Esophagus mucosa (tissue), 1 donor: Measurements from ENCODE around the gene GULP1. TPM values are rescaled to one million over a fixed set of nuclear protein-coding genes. Genes with fewer than 3 reads are reported as not detected.
"Not testable (repeated sequence)": the region's sequence is repeated elsewhere in the genome, so short reads cannot be mapped to it uniquely, and the experiment has no call there.

Experiments used
- ATAC-seq: fragments of 200-7000 bp; cut with Tn5 transposase; one replicate; pipeline ENCODE4 v1.9.1; 2020
- total RNA-seq: library from RNA; stranded (reverse); gene quantifications from one replicate; pipeline ENCODE4 v1.2.4, GENCODE V29; 2023
- donor health status: DM: yes; HTN: yes; CAD: no.

Gene GULP1, protein sequence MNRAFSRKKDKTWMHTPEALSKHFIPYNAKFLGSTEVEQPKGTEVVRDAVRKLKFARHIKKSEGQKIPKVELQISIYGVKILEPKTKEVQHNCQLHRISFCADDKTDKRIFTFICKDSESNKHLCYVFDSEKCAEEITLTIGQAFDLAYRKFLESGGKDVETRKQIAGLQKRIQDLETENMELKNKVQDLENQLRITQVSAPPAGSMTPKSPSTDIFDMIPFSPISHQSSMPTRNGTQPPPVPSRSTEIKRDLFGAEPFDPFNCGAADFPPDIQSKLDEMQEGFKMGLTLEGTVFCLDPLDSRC
- total RNA-seq = 10.2 TPM

DNA sequence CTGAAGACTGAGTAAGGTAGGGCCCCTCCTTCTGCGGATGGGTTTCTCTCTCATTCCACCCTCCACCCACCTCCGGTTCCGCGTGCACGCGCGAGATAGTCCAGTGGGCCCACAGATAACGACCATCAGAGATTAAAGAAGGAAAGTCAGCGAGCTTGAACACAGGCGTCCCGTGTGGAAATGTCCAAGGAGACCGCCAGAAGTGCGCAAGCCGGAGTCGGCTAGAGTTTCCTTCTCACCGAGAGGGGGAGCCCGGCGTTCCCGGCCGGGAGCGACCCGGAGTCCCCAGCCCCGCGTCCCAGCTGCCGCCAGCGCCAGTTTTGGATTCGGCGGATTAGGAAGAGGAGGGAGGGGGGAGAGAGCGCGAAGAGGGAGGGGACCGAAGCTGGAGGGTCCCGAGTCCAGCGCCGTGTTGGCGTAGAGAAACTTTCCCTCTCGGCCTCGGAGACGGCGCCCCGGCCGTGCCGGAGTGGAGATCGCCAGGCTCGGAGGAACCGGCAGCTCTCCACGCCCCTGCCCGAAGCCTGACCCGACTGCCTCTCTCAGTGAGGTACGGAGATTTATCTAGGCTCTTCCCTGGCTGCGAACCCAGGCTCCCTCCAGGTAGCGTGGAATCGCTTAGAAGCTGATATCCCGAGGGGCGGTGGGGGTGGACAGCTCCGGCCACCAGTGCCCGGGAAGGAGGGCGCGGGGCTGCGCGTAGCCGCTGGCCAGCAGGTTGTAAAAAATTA, at the start of gene GULP1:
TSS of gene GULP1 (plus strand) at position 258 of the 731 bp plus-strand sequence. CDS start 185,829 bp downstream, outside the sequence.
- peak; percentile 75 for ATAC-seq

DNA sequence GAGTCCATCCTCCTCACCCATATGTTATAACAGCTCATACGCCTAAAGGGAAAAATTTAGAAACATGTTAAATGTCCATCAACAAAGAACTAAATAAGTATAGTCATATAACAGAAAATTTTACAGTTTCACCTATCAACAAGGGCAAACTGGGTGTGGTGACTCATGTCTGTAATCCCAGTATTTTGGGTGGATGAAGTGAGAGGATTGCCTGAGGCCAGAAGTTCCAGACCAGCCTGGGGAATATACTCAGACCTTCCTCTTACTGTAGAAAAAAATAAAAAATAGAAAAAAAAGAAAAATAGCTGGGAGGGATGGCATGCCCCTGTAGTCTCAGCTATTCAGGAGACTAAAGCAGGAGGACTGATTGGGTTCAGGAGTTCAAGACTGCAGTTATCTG, 48.3 kb upstream of the GULP1 start:
- no peak for ATAC-seq

DNA sequence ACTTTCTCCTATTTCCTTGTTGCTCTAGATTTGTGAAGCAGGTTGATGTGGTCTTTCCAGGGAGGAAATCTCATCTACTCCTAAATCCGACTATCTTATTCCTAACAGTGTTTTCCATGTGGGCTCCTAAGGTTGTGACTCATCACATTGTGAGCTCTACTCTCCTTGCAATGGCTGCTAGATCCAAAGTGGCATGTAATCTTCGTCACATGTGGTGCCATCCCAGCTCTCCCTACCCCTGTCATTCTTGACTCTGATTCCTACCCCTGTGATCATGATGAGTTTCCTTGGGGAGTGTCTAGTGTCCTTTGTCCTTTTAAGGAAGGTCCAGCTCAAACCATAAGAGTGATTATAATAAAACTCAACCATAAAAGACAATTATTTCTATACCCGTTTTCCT, 47.3 kb upstream of the GULP1 start:
- no peak for ATAC-seq

DNA sequence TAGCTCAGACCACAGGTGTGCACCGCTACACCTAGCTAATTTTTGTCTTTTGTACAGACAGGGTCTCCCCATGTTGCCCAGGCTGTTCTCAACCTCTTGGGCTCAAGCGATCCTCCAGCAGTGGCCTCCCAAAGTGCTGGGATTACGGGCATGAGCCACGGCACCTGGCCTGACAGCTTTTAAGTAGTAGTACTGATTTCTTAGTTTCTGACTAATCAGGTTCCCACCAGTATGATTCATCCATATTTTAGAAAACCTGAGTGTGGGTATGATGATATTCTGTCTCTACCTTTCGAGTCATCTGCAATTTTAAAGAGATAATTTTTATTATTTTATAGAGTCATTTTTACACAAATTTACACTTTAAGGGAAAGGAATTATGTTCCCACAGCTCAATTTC, 46.4 kb upstream of the GULP1 start:
- ATAC-seq = no peak

DNA sequence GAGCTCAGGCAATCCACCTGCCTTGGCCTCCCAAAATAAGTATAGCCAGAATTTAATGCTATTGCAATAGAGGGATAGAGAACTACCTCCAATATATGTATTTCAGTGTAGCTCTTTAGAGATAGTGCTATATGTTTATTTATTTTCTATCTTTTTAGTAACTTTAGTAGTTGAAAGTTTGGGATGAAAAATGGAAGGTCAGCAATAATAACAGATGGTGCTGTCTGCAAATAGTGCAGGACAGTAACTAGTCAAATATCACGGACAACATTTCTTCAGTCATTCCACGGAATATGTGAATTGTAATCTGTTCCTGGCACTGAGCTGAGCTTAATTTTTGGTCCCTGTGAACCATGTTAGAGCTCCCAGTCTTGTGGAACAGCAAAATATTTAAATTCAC, 43.2 kb upstream of the GULP1 start:
- ATAC-seq = no peak

DNA sequence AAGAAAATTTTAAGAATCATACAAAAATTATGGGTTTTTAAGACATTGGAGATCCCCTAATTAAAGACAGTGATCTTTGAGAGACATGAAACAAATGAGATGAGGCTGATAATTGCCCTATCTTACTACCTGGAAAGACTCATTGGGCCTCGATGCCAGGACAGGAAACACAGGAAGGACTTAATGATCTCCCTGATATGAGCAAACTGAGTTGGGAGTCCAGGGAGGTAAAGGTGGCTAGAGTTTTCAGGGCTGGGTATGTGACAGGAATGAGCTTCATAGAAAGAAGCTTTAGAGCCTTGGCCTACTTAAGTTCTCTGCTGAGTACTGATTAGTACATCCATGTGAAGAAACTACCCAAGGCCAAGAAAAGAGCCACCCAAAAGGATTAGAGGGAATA, 40.6 kb upstream of the GULP1 start:
- no peak for ATAC-seq

DNA sequence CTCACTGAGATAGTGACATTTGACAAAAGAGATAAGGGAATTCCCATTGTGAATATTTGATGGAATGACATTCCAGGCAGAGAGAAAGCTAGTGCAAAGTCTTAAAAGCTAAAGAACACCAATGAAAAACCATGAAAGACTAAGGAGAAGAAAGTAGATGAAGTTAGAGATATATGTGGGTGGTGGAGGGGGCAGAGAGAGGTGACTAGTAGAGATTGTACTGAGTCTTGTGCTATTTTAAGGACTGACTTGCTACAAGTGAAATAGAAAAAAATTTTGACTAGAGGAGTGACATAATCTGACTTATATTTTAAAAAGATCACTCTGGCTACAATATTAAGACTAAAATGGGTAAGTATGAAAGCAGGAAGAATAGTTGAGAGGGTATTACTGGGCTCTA, 35.3 kb upstream of the GULP1 start:
- no peak for ATAC-seq

DNA sequence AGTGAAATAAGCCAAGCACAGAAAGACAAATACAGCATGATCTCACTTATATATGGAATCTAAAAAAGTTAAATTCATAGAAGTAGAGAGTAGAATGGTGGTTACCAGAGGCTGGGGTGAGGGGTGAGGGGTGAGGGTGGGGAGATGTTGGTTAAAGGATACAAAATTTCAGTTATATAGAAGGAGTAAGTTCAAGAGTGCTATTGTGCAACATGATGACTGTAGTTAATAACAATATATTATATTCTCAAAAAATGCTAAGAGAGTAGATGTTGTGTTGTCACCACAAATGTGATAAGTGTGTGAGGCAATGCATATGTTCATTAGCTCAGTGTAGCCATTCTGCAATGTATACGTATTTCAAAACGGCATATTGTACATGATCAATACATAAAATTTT, 26.4 kb upstream of the GULP1 start:
- no peak for ATAC-seq

DNA sequence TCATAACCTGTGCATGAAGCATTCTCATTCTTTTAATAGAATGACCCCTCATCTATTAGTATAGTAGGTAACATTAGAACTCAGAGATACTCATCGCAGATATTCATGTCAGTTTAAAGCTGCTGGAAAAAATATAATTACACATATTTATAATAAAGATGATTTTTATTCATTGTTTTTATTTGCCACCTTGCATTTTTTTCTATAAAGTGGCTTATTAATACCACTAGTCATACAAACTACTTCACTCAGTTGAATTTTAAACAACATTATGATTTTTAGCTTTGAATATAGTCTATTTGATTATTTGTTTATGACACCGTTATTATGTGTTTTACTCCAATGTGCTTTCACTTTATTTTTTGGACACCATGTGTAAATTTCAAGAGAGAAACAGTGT, 23.9 kb upstream of the GULP1 start:
- no peak for ATAC-seq

DNA sequence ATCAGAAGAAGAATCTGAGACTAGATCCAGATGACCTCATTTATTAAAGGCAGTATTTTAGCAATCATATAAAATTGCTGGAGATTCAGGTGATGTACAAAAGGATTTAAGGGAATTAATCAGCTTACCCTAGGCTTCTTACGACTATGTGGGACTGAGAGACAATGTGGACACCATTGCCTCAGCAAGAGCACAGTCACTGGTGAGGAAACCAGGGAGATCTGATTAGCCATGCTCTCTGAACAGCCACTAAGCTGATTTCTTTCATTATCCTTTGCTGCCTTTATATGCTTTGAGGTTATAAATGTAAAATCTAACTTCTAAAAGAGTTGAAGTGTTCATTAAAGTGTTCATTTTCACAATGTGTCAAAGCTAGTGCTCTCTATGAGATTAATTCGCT, 22.7 kb upstream of the GULP1 start:
- ATAC-seq = no peak

DNA sequence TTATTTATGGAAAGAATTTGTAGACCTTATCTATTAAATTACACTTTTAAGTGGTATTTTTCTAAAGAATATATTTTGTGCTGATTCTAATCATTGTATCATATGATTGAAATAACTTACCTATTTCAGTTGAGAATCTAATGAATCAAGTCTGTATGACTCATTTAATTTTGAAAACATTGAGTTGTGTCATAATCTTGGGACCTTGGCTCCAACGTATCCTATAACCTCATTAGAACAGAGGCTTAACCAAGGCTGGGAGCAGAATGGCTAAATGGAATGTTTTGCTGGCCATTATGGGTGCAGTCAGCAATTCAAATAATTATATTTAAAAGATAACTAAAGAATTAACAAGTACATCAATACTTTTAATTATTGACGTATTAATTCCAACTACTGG, 19.6 kb upstream of the GULP1 start:
- ATAC-seq = no peak

DNA sequence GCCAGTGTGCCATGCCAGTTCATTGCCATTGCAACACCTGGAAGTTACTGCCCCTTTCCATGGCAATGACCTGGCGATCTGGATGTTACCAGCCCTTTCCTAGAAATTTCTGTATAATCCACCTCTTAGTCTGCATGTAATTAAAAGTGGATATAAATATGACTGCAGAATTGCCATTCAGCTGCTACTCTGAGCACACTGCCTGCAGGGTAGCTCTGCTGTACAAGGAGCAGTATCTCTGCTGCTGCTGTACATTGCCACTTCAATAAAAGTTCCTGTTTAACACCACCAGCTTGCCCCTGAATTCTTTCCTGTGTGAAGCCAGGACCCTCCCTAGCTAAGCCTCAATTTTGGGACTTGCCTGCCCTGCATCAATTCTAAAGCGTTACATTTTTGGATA, 17.4 kb upstream of the GULP1 start:
- no peak for ATAC-seq

DNA sequence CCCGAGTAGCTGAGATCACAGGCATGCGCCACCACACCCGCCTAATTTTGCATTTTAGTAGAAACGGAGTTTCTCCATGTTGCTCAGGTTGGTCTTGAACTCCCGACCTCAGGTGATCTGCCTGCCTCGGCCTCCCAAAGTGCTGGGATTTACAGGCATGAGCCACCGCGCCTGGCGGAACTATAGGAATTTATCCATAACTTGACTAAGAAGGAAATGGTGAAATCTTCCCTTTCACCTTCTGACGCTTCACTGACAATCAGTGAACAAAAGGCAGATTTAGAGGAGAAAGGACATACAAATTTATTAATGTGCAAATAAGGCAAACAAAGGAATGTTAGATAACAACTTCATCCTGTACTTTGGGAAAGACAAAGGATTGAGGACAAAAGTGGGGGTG, 15.4 kb upstream of the GULP1 start:
- no peak for ATAC-seq

DNA sequence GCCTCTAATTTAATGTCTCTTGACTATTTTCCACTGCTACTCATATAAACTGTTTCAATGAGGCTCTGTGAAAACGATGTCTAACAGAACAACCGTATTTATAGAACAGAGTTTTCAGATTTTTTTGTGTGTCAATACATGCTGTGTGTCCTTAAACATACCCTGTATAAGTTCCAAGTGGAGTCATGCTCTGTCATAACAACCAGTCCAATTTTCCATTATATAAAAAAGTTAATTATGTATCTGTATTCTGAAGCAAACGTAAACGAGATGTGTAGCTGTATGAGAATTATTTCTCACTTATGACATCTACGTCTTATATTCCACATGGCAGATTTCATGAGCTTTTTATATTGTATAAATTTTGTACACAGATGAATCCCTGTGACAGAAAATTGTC, 13.9 kb upstream of the GULP1 start:
- no peak for ATAC-seq

DNA sequence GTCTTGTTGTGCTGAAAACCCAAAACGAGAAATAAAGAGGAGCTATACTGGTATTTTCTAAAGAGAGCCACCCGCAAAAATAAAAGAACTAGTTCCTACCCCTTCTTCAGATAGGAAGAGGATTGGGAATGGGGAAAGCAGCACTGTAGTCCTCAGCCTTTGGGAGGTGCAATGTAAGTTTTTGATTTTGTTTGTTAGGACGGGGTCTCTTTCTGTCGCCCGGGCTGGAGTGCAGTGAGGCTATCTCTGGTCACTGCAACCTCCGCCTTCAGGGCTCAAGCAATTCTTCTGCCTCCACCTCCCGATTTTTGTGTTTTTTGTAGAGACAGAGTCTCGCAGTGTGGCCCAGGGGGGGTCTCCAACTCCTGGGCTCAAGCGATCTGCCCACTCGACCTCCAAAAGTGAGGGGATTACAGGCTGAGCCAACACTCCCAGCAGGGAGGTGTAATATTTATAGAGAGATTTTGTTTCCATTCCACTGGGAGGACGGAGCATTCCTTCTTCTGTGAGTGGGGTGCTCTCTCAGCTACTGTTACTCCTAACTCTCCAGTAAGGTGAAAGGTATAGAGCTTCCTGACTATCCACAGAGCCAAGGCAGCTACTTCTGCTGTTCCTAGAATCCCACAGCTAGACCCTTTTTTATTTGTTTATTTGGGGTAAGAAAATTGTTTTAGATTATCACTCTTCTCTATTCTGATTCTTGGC, 13.1 kb upstream of the GULP1 start:
- no peak for ATAC-seq

DNA sequence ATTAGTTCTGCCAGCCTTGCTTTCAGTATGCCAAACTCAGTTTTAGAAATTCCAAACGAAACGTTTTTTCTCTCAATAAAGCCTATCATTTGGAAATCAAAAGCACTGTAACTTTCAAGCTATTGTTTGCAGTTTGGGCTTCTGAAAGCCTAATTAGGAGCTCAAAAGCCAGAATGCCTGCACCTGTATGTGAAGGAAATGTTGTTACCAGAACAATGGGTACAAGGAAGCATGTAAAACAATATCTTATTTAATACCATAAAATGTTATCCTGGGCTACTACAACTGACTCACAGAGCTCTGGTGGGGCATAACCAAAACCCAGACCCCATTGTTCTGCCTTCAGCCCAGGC, 12.6 kb upstream of the GULP1 start:
- no peak for ATAC-seq

DNA sequence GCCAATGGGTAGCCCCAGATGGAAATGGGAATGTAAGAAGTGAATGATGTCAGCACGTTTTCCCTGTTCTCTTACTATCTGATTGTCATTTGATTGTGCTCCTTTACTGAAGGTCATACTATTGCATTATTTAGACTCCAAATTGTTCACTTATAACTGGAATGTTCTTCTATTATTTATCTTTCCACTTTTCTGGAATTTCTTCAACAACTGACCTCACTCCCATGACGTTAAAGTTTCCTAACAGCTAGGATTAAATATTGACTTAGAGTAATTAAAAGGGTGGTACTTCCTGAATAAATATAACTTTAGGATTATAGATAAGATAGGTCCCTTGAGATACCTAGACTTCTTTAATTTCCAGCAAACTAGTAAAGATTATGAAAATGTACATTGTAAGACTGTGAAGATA, 10.9 kb upstream of the GULP1 start:
- no peak for ATAC-seq

DNA sequence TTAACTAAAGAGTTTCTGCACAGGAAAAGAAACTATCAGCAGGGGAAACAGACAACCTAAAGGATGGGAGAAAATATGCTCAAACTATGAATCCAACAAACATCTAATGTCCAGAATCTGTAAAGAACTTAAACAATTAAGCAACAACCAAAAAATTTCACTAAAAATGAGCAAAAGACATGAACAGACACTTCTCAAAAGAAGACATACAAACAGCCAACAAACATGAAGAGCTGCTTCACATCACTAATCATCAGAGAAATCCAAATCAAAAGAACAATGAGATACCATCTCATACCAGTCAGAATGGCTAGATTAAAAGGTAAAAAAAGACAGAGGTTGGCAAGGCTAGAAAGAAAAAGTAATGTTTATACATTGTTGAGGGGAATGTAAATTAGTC, 8.8 kb upstream of the GULP1 start:
- no peak for ATAC-seq

DNA sequence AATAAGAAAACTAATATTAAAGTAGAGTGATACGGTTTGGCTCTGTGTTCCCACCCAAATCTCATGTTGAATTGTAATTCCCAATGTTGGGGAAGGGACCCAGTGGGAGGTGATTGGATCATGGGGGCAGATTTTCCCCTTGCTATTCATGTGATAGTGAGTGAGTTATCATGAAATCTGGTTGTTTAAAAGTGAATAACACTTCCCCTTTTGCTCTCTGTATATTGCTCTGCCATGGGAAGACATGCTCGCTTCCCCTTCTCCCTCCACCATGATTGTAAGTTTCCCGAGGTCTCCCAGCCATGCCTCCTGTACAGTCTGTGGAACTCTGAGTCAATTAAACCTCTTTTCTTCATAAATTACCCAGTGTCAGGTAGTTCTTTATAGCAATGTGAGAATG, 7.4 kb upstream of the GULP1 start:
- ATAC-seq = not testable (repeated sequence)

DNA sequence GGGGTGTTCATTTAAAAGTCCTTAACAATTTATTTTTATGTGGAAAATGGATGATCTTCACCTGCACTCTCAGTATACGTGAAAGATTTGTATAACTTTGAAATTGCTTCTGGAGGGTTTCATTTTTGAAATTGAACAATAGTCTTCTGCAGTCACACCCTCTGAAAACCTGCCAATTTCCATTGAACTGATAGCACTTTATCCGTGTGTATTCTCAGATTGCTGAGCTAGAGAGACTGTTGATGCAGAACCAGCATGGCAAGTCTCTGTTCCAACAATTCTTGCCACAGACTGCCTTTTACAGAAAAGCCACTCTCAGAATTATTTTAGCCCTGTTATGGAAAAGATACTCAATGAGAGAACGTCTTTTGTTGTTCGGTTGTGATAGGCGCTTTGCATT, 6.6 kb upstream of the GULP1 start:
- ATAC-seq = peak; percentile 59

DNA sequence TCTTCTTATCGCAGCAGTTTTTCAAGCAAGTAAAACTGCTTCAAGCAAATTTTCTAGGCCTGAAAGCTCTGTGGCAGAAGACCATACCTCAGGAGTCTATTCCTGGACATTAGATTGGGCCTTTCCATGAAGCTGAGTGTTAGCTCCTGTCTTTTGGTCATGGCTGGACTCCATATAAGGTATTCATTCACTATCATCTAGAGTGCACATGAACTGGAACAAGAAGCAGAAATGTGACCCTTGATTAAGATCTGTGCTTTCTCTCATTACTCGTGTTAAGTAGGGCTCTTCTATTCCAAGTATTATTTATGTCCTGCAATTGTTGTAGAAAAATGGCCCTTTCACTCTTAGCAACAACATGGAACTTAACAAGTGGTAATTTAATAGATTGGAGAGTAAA, 5.9 kb upstream of the GULP1 start:
- no peak for ATAC-seq

DNA sequence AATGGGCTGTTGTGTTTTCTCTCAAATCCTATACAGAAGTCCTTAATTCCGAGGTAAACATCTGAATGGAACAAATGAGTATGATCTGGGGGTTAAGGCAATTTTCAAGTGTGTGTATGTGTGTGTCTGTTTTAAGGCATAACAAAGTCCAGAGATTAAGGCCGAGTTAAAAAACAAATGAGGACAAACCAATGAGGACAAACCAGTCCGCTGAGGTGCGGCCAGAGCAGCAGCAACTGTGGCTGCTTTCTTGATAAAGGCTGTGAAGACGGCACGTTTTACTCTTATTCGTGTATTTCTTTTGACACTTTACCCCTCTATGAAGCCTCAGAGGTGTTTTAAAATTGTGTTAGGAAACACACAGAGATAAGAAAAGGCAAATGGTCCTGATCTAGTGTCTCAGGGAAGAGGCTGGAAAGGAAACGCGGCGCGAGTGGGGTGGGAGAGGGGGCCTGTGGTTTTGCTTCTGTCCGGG, 495 bp upstream of the GULP1 start:
- no peak for ATAC-seq

DNA sequence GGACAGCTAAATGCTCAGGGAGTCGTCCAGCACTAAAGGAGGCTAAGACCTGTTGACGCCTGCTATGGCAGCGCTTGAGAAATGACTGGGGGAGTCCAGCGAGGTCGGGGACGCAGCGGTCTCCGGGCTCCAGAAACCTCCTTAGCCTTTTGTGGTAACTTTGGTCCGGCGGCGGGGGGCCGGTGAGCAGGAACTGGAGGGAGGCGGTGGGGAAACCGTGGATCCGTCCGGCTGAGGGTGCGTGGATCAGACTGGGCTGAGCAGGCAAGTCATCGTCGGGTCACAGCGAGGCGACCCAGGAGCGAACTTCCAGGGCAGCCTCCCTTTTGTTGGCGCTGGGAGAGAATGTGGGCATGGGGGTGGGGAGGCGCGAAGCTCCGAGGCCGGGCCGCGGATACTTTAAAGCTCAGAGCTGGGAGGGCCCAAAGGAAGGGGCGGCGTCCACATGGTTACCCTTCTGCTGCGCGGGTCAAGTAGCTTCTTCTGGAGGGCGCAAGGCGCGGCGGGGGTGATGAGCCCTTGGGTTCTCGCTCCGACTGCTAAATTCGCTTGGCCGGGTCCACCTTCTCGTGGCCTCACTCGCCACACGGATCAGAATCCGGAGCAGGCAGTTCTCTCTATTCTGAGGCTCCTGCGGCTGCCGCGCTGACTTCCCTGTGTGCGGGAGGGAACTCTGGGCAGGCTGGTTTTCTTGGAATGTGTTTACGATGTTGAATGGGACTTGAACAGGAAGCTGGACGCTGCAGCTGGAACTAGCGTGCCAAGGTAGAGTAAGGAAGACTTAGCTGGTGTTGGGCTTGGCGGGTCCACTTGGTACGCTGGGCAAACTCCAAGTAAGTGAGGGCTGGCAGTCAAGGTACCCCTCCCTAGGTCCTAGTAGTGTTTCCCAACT, 920 bp downstream of the GULP1 start:
- peak; percentile 81 for ATAC-seq
